Stimulated activated naive CD4-positive, alpha-beta T cell treated with Interleukin-2 at 50 U/mL for 16 hours (primary cell): ENCODE measurements around the gene UBXN2A.
"Not testable (repeated sequence)": the region's sequence is repeated elsewhere in the genome, so short reads cannot be mapped to it uniquely, and the experiment has no call there.

Source experiments
- DNase-seq: peaks from one replicate; lab custom pipeline; 2025; lab: John Stamatoyannopoulos, UW

Gene UBXN2A

GRCh38 chr2:24012521-24013188 is 72.4 kb downstream of the UBXN2A start:
- no peak for DNase-seq

- DNase-seq = not testable (repeated sequence)
These were observed 74.6 kb downstream of the UBXN2A start for GRCh38 chr2:24014902-24015301.

- DNase-seq = no peak
These were observed 75.5 kb downstream of the UBXN2A start for GRCh38 chr2:24015562-24016375.

- DNase-seq = no peak
These were observed 76.1 kb downstream of the UBXN2A start for GRCh38 chr2:24016376-24016761.

- no peak for DNase-seq
These were observed 76.8 kb downstream of the UBXN2A start for GRCh38 chr2:24016853-24017703.

- DNase-seq = no peak
These were observed 77.4 kb downstream of the UBXN2A start for GRCh38 chr2:24017711-24018110.

GRCh38 chr2:24018241-24018640 is 78.0 kb downstream of the UBXN2A start:
- no peak for DNase-seq

GRCh38 chr2:24019729-24020128 is 79.5 kb downstream of the UBXN2A start:
- DNase-seq = no peak

- DNase-seq = no peak
These were observed 80.0 kb downstream of the UBXN2A start for GRCh38 chr2:24020244-24020643.

GRCh38 chr2:24021122-24021998 is 81.1 kb downstream of the UBXN2A start:
- DNase-seq = no peak

GRCh38 chr2:24022324-24022974 is 82.2 kb downstream of the UBXN2A start:
- no peak for DNase-seq

GRCh38 chr2:24022975-24023575 is 82.8 kb downstream of the UBXN2A start:
- DNase-seq = no peak

GRCh38 chr2:24024018-24024417 is 83.8 kb downstream of the UBXN2A start:
- no peak for DNase-seq

- DNase-seq = no peak
These were observed 84.9 kb downstream of the UBXN2A start for GRCh38 chr2:24024996-24025663.

- DNase-seq = no peak
These were observed 86.0 kb downstream of the UBXN2A start for GRCh38 chr2:24026233-24026632.

- no peak for DNase-seq
These were observed 98.7 kb downstream of the UBXN2A start for GRCh38 chr2:24038786-24039499.

GRCh38 chr2:24040511-24040910 is 100.2 kb downstream of the UBXN2A start:
- DNase-seq = no peak

- DNase-seq = not testable (repeated sequence)
These were observed 102.9 kb downstream of the UBXN2A start for GRCh38 chr2:24043133-24043532.
